GM18858 (cell line): ENCODE measurements around the gene RC3H2.
"Not testable (repeated sequence)": the region's sequence is repeated elsewhere in the genome, so short reads cannot be mapped to it uniquely, and the experiment has no call there.

Source experiments
- ATAC-seq: cut with Tn5 transposase; IDR thresholded peaks from one replicate; pipeline ENCODE4 v1.9.1; 2021; ENCODE audit not compliant: unreplicated experiment

The RC3H2 gene

GRCh38 chr9:122845116-122845515 is 60.0 kb downstream of the RC3H2 start:
- ATAC-seq = no peak

DNA sequence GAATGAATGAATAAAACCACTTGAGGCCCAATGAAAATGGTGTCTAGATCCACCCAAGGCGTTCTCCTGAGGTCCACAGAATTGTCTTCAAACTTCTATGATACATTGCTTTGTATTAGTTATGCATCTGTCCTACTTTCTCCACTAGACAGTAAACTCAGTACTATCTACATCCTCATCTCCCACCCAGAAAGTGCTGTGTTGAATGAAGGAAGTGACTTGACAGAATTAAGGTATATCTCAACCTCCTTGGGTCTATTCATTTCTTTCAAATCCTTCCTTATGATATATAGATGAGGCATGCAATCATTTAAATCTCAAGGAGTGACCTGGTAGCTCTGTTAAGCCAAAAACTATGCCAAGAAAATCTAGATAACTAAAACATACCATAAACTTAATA is 61.0 kb downstream of the RC3H2 start:
- no peak for ATAC-seq

DNA sequence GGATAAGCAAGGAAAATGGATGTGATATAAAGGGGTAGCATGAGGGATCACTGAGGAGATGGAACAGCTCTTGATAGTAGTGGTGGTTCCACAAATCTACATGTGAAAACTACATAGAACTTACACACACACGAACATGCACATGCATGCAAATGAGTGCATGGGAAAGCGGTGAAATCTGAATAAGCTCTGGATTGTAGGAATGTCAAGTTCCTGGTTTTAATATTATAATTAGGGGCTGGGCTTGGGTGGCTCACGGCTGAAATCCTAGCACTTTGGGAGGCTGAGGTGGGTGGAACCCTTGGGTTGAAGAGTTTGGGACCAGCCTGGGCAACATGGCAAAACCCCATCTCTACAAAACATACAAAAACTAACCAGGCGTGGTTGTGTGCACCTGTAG is 63.7 kb downstream of the RC3H2 start:
- no peak for ATAC-seq

GRCh38 chr9:122838441-122838840 is 66.7 kb downstream of the RC3H2 start:
- ATAC-seq = not testable (repeated sequence)

- ATAC-seq = no peak
These were observed 67.8 kb downstream of the RC3H2 start for GRCh38 chr9:122837266-122837850.

DNA sequence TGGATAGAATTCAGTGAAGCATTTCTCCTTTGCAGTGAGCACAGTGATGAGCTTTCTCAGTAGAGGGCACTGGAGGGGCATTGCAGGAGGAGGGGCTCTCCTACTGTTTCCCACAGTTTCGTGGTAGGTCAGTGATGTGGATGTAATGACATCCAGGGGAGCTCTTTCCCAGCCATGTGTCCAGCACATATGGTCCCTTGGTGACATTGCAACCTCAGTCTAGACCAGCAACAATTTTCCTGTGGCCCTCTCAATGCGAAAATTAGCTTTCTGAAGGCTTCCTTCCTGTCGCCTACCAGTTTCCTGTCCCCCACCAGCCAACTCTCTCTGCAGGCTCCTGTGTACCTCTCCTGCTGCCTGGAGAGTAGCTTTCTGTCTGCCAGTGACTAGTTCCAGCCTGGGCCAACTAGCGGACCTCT is 69.8 kb downstream of the RC3H2 start:
- no peak for ATAC-seq

DNA sequence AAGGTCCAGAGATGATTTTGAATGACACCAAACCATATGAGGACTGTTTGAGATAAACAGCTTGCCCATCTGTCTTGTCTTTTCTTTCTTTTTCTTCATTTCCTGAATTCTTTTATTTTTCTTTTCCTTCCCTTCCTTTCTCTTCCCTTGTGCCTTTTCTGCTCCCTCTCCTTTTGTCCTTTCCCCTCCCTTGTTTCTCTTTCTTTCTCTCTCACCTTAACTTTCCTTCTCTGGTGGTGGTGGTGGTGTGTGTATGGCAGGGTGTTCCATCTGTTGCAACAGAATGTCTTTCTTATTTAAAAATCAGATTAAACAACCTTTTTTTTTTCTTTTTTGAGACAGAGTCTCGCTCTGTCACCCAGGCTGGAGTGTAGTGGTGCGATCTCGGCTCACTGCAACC is 73.0 kb downstream of the RC3H2 start:
- no peak for ATAC-seq

DNA sequence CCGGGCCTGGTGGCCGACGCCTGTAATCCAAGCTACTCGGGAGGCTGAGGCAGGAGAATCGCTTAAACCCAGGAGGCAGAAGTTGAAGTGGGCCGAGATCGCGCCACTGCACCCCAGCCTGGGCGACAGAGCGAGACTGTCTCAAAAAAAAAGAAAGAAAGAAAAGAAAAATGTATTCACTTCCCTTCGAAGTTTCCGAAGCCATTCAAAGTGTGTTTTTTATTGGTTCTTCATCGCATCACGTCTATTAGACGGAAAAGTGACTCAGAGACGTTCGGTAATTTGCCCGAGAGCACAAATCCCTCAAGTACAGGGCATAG is 76.2 kb downstream of the RC3H2 start:
- ATAC-seq = not testable (repeated sequence)

GRCh38 chr9:122827761-122828093 is 77.4 kb downstream of the RC3H2 start:
- no peak for ATAC-seq

- no peak for ATAC-seq
These were observed 82.2 kb downstream of the RC3H2 start for GRCh38 chr9:122822938-122823337.

- no peak for ATAC-seq
These were observed 83.1 kb downstream of the RC3H2 start for GRCh38 chr9:122822056-122822455.

- ATAC-seq = no peak
These were observed 83.7 kb downstream of the RC3H2 start for GRCh38 chr9:122821278-122821943.

DNA sequence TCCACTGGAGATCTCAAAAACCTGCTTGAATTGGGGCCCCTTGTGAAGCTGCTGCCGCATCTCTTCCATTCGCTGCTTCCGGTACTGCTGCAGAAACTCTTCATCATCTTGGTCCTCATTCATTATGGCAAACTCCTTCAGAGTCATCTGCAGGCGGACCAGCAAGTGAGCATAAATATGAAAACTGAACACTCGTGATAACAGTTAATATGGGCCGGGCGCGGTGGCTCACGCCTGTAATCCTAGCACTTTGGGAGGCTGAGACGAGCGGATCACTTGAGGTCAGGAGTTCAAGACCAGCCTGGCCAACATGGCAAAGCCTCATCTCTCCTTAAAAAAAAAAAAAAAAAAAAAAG is 84.7 kb downstream of the RC3H2 start:
- no peak for ATAC-seq

DNA sequence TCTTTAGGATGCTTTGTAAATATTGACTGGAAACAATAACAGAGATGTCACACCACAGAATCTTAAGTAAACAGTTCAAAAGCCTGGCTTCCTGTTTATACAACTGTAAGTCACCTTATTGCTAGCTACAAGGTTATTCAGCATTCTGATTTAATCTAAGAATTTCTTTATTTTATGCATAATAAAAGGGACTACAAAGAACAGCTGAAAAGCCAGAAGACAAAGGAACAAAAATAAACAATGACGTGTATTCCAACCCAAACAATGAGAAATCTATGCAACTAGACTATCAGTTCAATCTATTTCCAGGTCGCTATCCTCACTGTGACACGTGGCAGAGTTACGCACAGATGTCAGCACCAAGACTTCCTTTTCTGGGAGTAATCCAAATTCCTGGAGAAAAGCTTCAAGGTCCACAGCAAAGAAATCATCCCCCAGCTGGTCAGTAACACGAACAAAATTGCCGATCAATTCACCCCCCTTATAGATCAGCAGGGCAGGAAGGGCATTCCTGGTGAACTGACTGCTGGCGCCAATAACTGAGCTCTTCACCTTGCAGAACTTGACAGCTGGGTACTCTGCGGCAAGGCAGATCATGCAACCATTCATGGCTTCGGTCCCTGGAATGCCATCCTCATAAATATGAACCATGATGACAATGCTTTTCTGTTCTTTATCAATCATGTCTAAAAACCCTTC is 85.2 kb downstream of the RC3H2 start:
- no peak for ATAC-seq

DNA sequence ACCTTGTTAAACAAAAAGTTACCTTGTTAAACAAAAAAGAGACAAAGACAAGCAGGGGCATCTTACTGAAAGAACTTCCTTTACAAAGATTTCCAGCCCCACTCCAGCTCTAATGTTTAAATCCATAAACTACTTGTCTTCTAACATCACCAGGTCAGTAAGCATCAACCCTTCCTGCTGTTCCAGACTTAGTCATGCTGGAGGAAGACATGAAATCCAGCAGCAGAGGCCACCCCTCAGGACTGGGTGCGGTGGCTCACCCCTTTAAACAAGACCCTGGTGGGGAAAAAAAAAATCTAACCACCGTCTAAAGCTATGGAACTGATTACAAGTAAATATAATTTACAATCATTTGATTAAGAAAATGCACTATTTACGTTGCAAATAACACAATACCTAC is 85.8 kb downstream of the RC3H2 start:
- ATAC-seq = no peak

- ATAC-seq = no peak
These were observed 88.8 kb downstream of the RC3H2 start for GRCh38 chr9:122816163-122816867.

DNA sequence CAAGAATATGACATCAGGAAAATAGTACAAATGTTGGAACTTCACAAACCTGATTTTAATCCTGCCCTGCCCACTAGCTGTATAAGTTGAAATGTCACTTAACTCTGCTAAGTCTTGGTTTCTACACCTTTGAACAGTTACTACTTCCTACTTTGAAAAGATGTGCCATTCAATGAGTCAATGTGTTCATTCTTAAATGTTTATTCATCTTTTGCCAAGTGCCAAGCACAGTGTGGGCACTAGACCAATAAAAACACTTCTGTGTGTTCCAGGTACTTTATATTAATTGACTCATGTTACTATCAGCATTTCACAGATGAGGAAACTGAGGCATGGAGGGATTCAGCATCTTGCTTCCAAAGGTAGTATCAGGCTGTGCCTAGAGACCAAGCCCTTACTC is 89.6 kb downstream of the RC3H2 start:
- no peak for ATAC-seq

- no peak for ATAC-seq
These were observed 90.6 kb downstream of the RC3H2 start for GRCh38 chr9:122814545-122814944.

DNA sequence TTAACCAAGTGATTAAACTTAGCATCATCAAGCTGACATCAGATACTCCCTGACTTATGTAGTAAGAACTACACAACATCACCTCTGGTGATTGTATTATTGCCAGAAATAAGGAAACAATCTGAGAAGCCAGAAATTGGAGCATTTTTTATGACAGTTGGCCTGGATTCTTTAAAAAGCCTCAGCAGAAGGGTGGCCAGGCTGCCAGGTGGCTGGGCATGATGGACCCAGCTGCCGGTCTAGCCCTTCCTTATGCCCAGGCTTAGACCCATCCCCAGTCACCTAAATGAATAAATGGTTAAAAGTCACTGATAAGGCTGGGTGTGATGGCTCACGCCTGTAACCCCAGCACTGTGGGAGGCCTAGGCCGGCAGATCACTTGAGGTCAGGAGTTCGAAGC is 92.4 kb downstream of the RC3H2 start:
- ATAC-seq = no peak

DNA sequence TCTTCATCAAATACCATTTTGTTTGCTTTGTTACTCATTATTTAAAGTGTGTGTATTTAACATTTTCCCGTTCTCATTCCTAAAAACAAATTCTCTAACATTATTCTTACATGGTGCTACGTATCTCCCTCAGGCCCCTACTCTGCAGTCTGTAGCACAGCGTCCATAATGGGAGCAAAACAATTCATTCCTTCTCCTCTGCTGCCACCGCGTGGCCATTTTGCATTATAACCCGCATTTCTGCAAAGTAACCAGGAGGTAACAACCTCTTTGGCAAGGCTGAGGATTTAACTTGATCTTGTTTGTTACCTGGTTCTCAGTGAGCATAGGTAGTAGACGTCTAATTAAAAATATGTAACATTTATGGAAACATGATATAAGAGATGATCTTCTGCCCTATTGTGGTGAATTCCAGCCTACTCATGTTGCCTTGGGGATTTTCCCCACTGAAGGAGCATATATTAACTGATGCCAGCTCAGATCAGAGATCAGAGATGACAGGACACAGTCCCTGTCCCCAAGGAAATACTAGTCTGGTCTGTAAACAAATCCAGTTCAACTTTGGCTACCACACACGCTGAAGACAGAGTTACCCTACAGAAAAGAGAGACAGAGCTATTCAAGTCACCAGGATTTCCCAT is 94.7 kb downstream of the RC3H2 start:
- ATAC-seq = peak; percentile 72

DNA sequence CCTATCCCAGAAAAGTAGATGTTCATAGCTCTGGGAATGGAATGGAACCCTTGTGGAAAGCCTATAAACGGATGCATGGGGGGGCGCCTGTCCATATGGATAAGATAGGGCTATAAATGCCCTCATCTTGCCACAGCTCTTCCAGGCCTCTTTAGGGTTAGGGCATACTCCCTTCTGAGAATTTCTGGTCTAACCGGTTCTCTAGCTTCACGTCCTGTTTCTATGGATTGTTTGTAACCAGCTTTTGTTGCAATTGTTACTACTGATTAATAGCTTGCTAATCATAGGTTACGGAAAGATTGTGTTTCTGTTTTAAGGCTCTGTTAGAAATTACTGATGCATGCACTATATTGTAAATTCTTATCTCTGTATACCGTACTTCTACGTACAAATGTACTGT is 95.9 kb downstream of the RC3H2 start:
- not testable (repeated sequence) for ATAC-seq

- no peak for ATAC-seq
These were observed 97.0 kb downstream of the RC3H2 start for GRCh38 chr9:122808141-122808540.
